HepG2 (cell line): ENCODE results near the gene TAF6L. TPM values are rescaled to one million over a fixed set of nuclear protein-coding genes. Genes with fewer than 3 reads are reported as not detected.

ENCODE experiments used
- CEBPG ChIP-seq: IDR thresholded peaks from 2 replicates; pipeline ENCODE4 v1.6.1; 2016
- CREM ChIP-seq, 2 experiments: sonication (generic) in 1 of 2; formaldehyde crosslinking in 1 of 2; IDR thresholded peaks; 2 replicates each; pipeline versions ENCODE4 v1.4.0 to v1.6.1; 2016 to 2020; ENCODE audit warnings: antibody characterized with exemption in 1 of 2, mild to moderate bottlenecking in 1 of 2, missing genetic modification reagents in 1 of 2
- ELK4 ChIP-seq: sonication (generic); formaldehyde crosslinking; IDR thresholded peaks from 2 replicates; pipeline ENCODE4 v1.9.0; 2021; ENCODE audit warnings: missing genetic modification reagents, borderline replicate concordance
- ETV5 ChIP-seq: IDR thresholded peaks from 2 replicates; pipeline ENCODE4 v1.6.1; 2018; ENCODE audit warnings: missing biosample characterization, missing genetic modification reagents, inconsistent platforms, borderline replicate concordance
- GLMP ChIP-seq: sonication (generic); formaldehyde crosslinking; IDR thresholded peaks from 2 replicates; pipeline ENCODE4 v1.9.0; 2021; ENCODE audit warnings: missing genetic modification reagents, mild to moderate bottlenecking, borderline replicate concordance
- HCFC1 ChIP-seq: fragments of 150-350 bp; IDR thresholded peaks from 2 replicates; pipeline ENCODE4 v1.6.1; 2014; ENCODE audit warnings: low read depth, low read length
- HNRNPK ChIP-seq: fragments of 200-400 bp; formaldehyde crosslinking; IDR thresholded peaks from 2 replicates; pipeline ENCODE4 v1.6.1; 2018; ENCODE audit warnings: low read length, low read depth, moderate library complexity, mild to moderate bottlenecking; ENCODE audit not compliant: poor library complexity, severe bottlenecking
- IRF2 ChIP-seq: IDR thresholded peaks from 2 replicates; pipeline ENCODE4 v1.6.1; 2018; ENCODE audit warnings: missing genetic modification reagents, missing compliant biosample characterization
- KLF11 ChIP-seq: IDR thresholded peaks from 2 replicates; pipeline ENCODE4 v1.6.1; 2016; ENCODE audit warnings: missing compliant biosample characterization
- MAFG ChIP-seq: sonication (generic); formaldehyde crosslinking; IDR thresholded peaks from 2 replicates; pipeline ENCODE4 v1.5.1; 2020; ENCODE audit warnings: mild to moderate bottlenecking, missing genetic modification reagents
- MLXIP ChIP-seq: sonication (generic); formaldehyde crosslinking; IDR thresholded peaks from 2 replicates; pipeline ENCODE4 v1.9.0; 2021; ENCODE audit warnings: missing genetic modification reagents, borderline replicate concordance
- NFE2 ChIP-seq: sonication (generic); formaldehyde crosslinking; IDR thresholded peaks from 2 replicates; pipeline ENCODE4 v1.4.0; 2020; ENCODE audit warnings: missing genetic modification reagents
- NRL ChIP-seq: sonication (generic); formaldehyde crosslinking; IDR thresholded peaks from 2 replicates; pipeline ENCODE4 v1.5.0; 2020; ENCODE audit warnings: missing genetic modification reagents, mild to moderate bottlenecking, moderate library complexity, borderline replicate concordance
- PHB2 ChIP-seq: fragments of 450-650 bp; IDR thresholded peaks from 2 replicates; pipeline ENCODE4 v1.6.1; 2018; ENCODE audit not compliant: partially characterized antibody
- PLSCR1 ChIP-seq: sonication (generic); formaldehyde crosslinking; IDR thresholded peaks from 2 replicates; pipeline ENCODE4 v1.5.0; 2020; ENCODE audit warnings: missing genetic modification reagents, mild to moderate bottlenecking, borderline replicate concordance
- POLR2AphosphoS5 ChIP-seq: IDR thresholded peaks from 2 replicates; pipeline ENCODE4 v1.6.1; 2012; ENCODE audit warnings: low read depth, low read length
- RBM22 ChIP-seq: fragments of 200-400 bp; formaldehyde crosslinking; optimal IDR thresholded peaks from 2 replicates; pipeline ENCODE3; 2017; ENCODE audit warnings: mild to moderate bottlenecking, low read length, moderate library complexity
- SMYD3 ChIP-seq: sonication (generic); formaldehyde crosslinking; IDR thresholded peaks from 2 replicates; pipeline ENCODE4 v1.8.1; 2023; ENCODE audit warnings: mild to moderate bottlenecking, missing genetic modification reagents
- SOX6 ChIP-seq, 2 experiments: fragments of 450-650 bp in 1 of 2; sonication (generic) in 1 of 2; formaldehyde crosslinking in 1 of 2; IDR thresholded peaks; 2 replicates each; pipeline versions ENCODE4 v1.4.0 to v1.6.1; 2017 to 2020; ENCODE audit warnings: antibody characterized with exemption in 1 of 2, mild to moderate bottlenecking in 1 of 2, missing genetic modification reagents in 1 of 2
- TCF7L2 ChIP-seq: IDR thresholded peaks from 2 replicates; pipeline ENCODE4 v1.6.1; 2011; ENCODE audit warnings: mild to moderate bottlenecking, low read depth, low read length, moderate library complexity
- TP53 ChIP-seq: sonication (generic); formaldehyde crosslinking; conservative IDR thresholded peaks from 2 replicates; pipeline ENCODE4 v1.4.0; 2020; ENCODE audit warnings: missing genetic modification reagents
- ZNF124 ChIP-seq: sonication (generic); formaldehyde crosslinking; IDR thresholded peaks from 2 replicates; pipeline ENCODE4 v1.4.0; 2020; ENCODE audit warnings: missing genetic modification reagents
- ZNF180 ChIP-seq: sonication (generic); formaldehyde crosslinking; IDR thresholded peaks from 2 replicates; pipeline ENCODE4 v1.4.0; 2020; ENCODE audit warnings: low read depth, missing genetic modification reagents, borderline replicate concordance
- ZNF253 ChIP-seq: sonication (generic); formaldehyde crosslinking; IDR thresholded peaks from 2 replicates; pipeline ENCODE4 v1.8.0; 2022; ENCODE audit warnings: mild to moderate bottlenecking, missing genetic modification reagents, borderline replicate concordance
- ZNF30 ChIP-seq: sonication (generic); formaldehyde crosslinking; IDR thresholded peaks from 2 replicates; pipeline ENCODE4 v1.5.0; 2020; ENCODE audit warnings: mild to moderate bottlenecking, missing genetic modification reagents
- ZNF558 ChIP-seq: sonication (generic); formaldehyde crosslinking; IDR thresholded peaks from 2 replicates; pipeline ENCODE4 v1.9.0; 2022; ENCODE audit warnings: mild to moderate bottlenecking, missing genetic modification reagents, borderline replicate concordance
- ZNF720 ChIP-seq: sonication (generic); formaldehyde crosslinking; IDR thresholded peaks from 2 replicates; pipeline ENCODE4 v1.4.0; 2020; ENCODE audit warnings: missing genetic modification reagents
- polyA plus RNA-seq, 8 experiments: library from polyadenylated mRNA; depleted of rRNA in 3 of 8; stranded (reverse) in 7 of 8; unstranded in 1 of 8; fragments of >200 nt; fragmentation: Illumina TruSeq in 4 of 8; extraction: Trizol in 4 of 8; gene quantifications; 2 replicates each; pipeline versions ENCODE4 v1.2.1 to v1.2.3, GENCODE V29; 2011 to 2016; ENCODE audit warnings: low read depth in 4 of 8, missing spikeins in 1 of 8, mixed read lengths in 1 of 8; ENCODE audit not compliant: insufficient read depth in 1 of 8
- total RNA-seq, 5 experiments: library from RNA; depleted of rRNA; stranded (reverse); fragments of >200 nt; fragmentation: Illumina TruSeq; extraction: Trizol; gene quantifications; 2 replicates each; pipeline ENCODE4 v1.2.3, GENCODE V29; 2016; ENCODE audit warnings: low read depth in 1 of 5

The TAF6L gene
- total and polyA plus RNA-seq, 2 of the 13 experiments (the other 11 are each of a cell fraction or from before 2014, with no cell fraction given) = 12.6 to 19.4 TPM

GRCh38 chr11:62770778-62771143 is 435 bp upstream of the TAF6L start (continued):
- TF ChIP-seq TP53 (CRISPR knock-in tag) (no peak), MAFG (CRISPR knock-in tag) (no peak), PHB2 (no peak), ELK4 (CRISPR knock-in tag) (no peak), ZNF30 (CRISPR knock-in tag) (no peak), GLMP (CRISPR knock-in tag) (no peak), ZNF180 (CRISPR knock-in tag) (no peak), HNRNPK (no peak), SOX6 (IDR thresholded peaks at IDR 0.05) (no peak), SOX6 (CRISPR knock-in tag; IDR thresholded peaks at IDR 0.05) (no peak), NRL (no peak; the same call in 1 of the 2 replicates), SMYD3 (no peak), MLXIP (CRISPR knock-in tag) (no peak), ZNF558 (CRISPR knock-in tag) (no peak; the same call in 1 of the 2 replicates), ZNF720 (CRISPR knock-in tag) (no peak), PLSCR1 (no peak), KLF11 (no peak), NFE2 (CRISPR knock-in tag) (no peak), POLR2AphosphoS5 (peak; percentile 5; the same call in 1 of the 2 replicates), TCF7L2 (no peak), ZNF253 (no peak), ZNF124 (no peak), CEBPG (no peak), ETV5 (CRISPR knock-in tag) (no peak), CREM (IDR thresholded peaks at IDR 0.05) (peak; percentile 26; the same call in 1 of the 2 replicates), CREM (CRISPR knock-in tag; IDR thresholded peaks at IDR 0.05) (no peak), IRF2 (CRISPR knock-in tag) (no peak), HCFC1 (no peak), RBM22 (no peak)
